ENCODE results near the gene PRKAR2A. TPM values are rescaled to one million over a fixed set of nuclear protein-coding genes. Genes with fewer than 3 reads are reported as not detected.

Gene PRKAR2A
- total RNA-seq, 1 donor = 47.4 TPM

GRCh38 chr3:48885753-48886152, 38.1 kb upstream of the PRKAR2A start:
- H3K27me3 ChIP-seq (ENCODE audit: insufficient read depth, low read length) = no peaks in the 10 kb centered on the region
- DNase-seq (ENCODE audit: insufficient read length, low spot score, missing footprints) = peak; percentile 49
- no peaks in the 10 kb centered on the region for H3K79me2 ChIP-seq (ENCODE audit: insufficient read depth, low read length)
- no peaks in the 10 kb centered on the region for H3K4me1 ChIP-seq (ENCODE audit: insufficient read depth, low read length)
- no peak for TF ChIP-seq CTCF (IDR thresholded peaks at IDR 0.05; ENCODE audit: extremely low read depth, low read depth, low read length)
- H3K4me2 ChIP-seq (ENCODE audit: insufficient read depth, low read length) = no peak overlapping the region
- H3K4me3 ChIP-seq (ENCODE audit: insufficient read depth, low read length) = no peak overlapping the region
- H3K36me3 ChIP-seq (ENCODE audit: insufficient read depth, low read length) = peaks cover 4% of the 10 kb centered on the region
- no peak overlapping the region for H2AFZ ChIP-seq (ENCODE audit: low read length)
- H3K27ac ChIP-seq (ENCODE audit: low read depth, low read length) = no peak overlapping the region
- no peaks in the 10 kb centered on the region for H3K9me3 ChIP-seq (ENCODE audit: low read depth, low read length)
- no peaks in the 10 kb centered on the region for H4K20me1 ChIP-seq (ENCODE audit: insufficient read depth, low read length)

GRCh38 chr3:48881652-48882114, 34.0 kb upstream of the PRKAR2A start:
- TF ChIP-seq CTCF (IDR thresholded peaks at IDR 0.05; ENCODE audit: extremely low read depth, low read depth, low read length) = no peak
- Histone ChIP-seq H3K4me3 (ENCODE audit: insufficient read depth, low read length) (no peak overlapping the region), H4K20me1 (ENCODE audit: insufficient read depth, low read length) (no peaks in the 10 kb centered on the region), H2AFZ (ENCODE audit: low read length) (no peak overlapping the region), H3K27me3 (ENCODE audit: insufficient read depth, low read length) (no peaks in the 10 kb centered on the region), H3K79me2 (ENCODE audit: insufficient read depth, low read length) (no peaks in the 10 kb centered on the region), H3K9me3 (ENCODE audit: low read depth, low read length) (no peaks in the 10 kb centered on the region), H3K36me3 (ENCODE audit: insufficient read depth, low read length) (no peaks in the 10 kb centered on the region), H3K4me1 (ENCODE audit: insufficient read depth, low read length) (no peaks in the 10 kb centered on the region), H3K4me2 (ENCODE audit: insufficient read depth, low read length) (no peak overlapping the region), H3K27ac (ENCODE audit: low read depth, low read length) (no peak overlapping the region)
- DNase-seq (ENCODE audit: insufficient read length, low spot score, missing footprints) = peak; percentile 45

DNA sequence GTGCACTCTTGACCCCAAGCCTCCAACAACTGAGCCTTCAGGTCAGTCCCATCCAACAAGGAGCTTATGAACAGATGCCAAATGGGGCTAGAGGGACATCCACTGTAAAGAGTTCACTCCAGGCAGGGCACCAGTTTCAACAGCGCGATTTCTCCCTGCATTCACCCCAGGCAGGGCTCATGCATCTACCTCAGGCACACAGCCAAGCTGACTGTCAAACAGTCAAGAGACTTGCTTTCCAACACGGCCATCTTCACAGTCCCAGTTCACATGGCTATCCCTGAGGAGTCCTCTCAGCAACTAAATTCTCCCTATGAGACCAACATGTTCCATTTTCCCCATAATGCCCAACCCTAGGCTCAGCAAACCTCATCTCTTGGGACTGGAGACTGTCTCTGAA, 33.3 kb upstream of the PRKAR2A start:
- Histone ChIP-seq H3K27ac (ENCODE audit: low read depth, low read length) (no peak overlapping the region), H3K4me2 (ENCODE audit: insufficient read depth, low read length) (no peak overlapping the region), H3K4me1 (ENCODE audit: insufficient read depth, low read length) (no peaks in the 10 kb centered on the region), H3K79me2 (ENCODE audit: insufficient read depth, low read length) (no peaks in the 10 kb centered on the region), H3K4me3 (ENCODE audit: insufficient read depth, low read length) (no peak overlapping the region), H2AFZ (ENCODE audit: low read length) (no peak overlapping the region), H3K27me3 (ENCODE audit: insufficient read depth, low read length) (no peaks in the 10 kb centered on the region), H4K20me1 (ENCODE audit: insufficient read depth, low read length) (no peaks in the 10 kb centered on the region), H3K9me3 (ENCODE audit: low read depth, low read length) (no peaks in the 10 kb centered on the region), H3K36me3 (ENCODE audit: insufficient read depth, low read length) (no peaks in the 10 kb centered on the region)
- DNase-seq (ENCODE audit: insufficient read length, low spot score, missing footprints) = no peak
- no peak for TF ChIP-seq CTCF (IDR thresholded peaks at IDR 0.05; ENCODE audit: extremely low read depth, low read depth, low read length)

DNA sequence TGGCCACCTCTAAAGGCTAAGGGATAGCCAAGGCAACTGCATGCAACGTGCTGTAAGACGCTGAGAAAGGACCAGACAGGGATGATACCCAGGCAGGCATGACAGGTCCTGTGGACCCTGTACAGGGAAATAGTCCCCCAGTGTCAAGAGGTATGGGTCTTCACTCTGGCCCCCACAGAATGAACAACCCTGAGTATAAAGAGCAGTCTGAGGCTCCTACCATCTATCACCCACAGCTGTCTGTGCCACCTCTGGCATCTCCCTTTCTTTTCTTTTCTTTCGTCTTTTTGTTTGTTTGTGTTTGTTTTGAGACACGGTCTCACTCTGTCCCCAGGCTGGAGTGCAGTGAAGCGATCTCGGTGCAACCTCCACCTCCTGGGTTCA, 32.3 kb upstream of the PRKAR2A start:
- H4K20me1 ChIP-seq (ENCODE audit: insufficient read depth, low read length) = no peaks in the 10 kb centered on the region
- H3K79me2 ChIP-seq (ENCODE audit: insufficient read depth, low read length) = no peaks in the 10 kb centered on the region
- no peaks in the 10 kb centered on the region for H3K27me3 ChIP-seq (ENCODE audit: insufficient read depth, low read length)
- H3K4me1 ChIP-seq (ENCODE audit: insufficient read depth, low read length) = no peaks in the 10 kb centered on the region
- no peaks in the 10 kb centered on the region for H3K36me3 ChIP-seq (ENCODE audit: insufficient read depth, low read length)
- H3K4me3 ChIP-seq (ENCODE audit: insufficient read depth, low read length) = no peak overlapping the region
- H3K27ac ChIP-seq (ENCODE audit: low read depth, low read length) = no peak overlapping the region
- H3K9me3 ChIP-seq (ENCODE audit: low read depth, low read length) = no peaks in the 10 kb centered on the region
- peak; percentile 14 for DNase-seq (ENCODE audit: insufficient read length, low spot score, missing footprints)
- no peak overlapping the region for H2AFZ ChIP-seq (ENCODE audit: low read length)
- H3K4me2 ChIP-seq (ENCODE audit: insufficient read depth, low read length) = no peak overlapping the region
- no peak for TF ChIP-seq CTCF (IDR thresholded peaks at IDR 0.05; ENCODE audit: extremely low read depth, low read depth, low read length)

All from osteoblast (primary cell).